Measurements from ENCODE around the gene CCNC. TPM values are rescaled to one million over a fixed set of nuclear protein-coding genes. Genes with fewer than 3 reads are reported as not detected.

Gene CCNC
- total RNA-seq, 1 donor from 2014 or later: 74.5 TPM

DNA sequence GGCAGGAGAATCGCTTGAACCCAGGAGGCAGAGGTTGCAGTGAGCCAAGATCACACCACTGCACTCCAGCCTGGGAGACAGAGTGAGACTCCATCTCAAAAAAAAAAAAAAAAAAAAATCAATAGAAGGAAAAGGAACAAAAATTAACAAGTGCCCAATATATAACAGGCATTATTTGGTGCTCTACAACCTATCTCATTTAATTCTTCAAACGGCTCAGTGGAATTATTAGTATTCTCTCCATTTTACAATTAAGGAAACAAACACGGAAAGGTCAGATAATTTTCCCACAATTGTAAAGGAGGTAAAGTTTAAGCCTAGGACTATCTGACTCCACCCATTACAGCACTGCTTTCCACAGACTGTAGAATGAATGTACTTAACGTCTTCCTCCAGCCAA lies 19.8 kb downstream of the CCNC start:
- DNase-seq (ENCODE audit: low spot score, unreplicated experiment): no peak
- peaks cover 24% of the 10 kb centered on the region for H3K36me3 Mint-ChIP-seq (ENCODE audit: insufficient read depth)
- no peak overlapping the region for H3K27ac Mint-ChIP-seq
- no peaks in the 10 kb centered on the region for H3K9me3 Mint-ChIP-seq (ENCODE audit: low read depth)
- H3K4me1 Mint-ChIP-seq (ENCODE audit: low read depth): no peaks in the 10 kb centered on the region
- no peak overlapping the region for H3K4me3 Mint-ChIP-seq (ENCODE audit: low read depth)
- no peaks in the 10 kb centered on the region for H3K27me3 Mint-ChIP-seq
- TF ChIP-seq, protein P1, sequence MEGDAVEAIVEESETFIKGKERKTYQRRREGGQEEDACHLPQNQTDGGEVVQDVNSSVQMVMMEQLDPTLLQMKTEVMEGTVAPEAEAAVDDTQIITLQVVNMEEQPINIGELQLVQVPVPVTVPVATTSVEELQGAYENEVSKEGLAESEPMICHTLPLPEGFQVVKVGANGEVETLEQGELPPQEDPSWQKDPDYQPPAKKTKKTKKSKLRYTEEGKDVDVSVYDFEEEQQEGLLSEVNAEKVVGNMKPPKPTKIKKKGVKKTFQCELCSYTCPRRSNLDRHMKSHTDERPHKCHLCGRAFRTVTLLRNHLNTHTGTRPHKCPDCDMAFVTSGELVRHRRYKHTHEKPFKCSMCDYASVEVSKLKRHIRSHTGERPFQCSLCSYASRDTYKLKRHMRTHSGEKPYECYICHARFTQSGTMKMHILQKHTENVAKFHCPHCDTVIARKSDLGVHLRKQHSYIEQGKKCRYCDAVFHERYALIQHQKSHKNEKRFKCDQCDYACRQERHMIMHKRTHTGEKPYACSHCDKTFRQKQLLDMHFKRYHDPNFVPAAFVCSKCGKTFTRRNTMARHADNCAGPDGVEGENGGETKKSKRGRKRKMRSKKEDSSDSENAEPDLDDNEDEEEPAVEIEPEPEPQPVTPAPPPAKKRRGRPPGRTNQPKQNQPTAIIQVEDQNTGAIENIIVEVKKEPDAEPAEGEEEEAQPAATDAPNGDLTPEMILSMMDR (IDR thresholded peaks at IDR 0.05; ENCODE audit: unreplicated experiment): no peak

DNA sequence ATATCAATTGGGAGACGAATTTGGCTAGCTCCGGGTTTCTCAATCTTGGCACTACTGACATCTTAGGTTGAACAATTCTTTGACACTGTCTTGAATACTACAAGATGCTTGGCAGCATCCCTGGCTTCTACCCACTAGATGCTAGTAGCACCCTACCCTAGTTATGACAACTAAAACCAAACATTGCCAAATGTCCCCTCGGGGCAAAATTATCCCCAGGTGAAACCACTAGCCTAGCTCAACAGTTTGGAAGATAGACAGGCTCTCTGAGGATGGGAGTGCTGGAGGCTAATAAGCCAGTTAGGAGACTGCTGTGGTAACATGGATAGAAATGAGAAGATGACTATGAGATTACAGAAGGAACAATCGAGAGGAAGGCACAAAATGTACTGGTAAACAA lies 20.9 kb downstream of the CCNC start:
- H3K27ac Mint-ChIP-seq: no peak overlapping the region
- no peaks in the 10 kb centered on the region for H3K27me3 Mint-ChIP-seq
- no peak overlapping the region for H3K4me3 Mint-ChIP-seq (ENCODE audit: low read depth)
- DNase-seq (ENCODE audit: low spot score, unreplicated experiment): no peak
- TF ChIP-seq, protein P1 (IDR thresholded peaks at IDR 0.05; ENCODE audit: unreplicated experiment): no peak
- H3K4me1 Mint-ChIP-seq (ENCODE audit: low read depth): no peaks in the 10 kb centered on the region
- no peaks in the 10 kb centered on the region for H3K9me3 Mint-ChIP-seq (ENCODE audit: low read depth)
- peaks cover 21% of the 10 kb centered on the region for H3K36me3 Mint-ChIP-seq (ENCODE audit: insufficient read depth)

DNA sequence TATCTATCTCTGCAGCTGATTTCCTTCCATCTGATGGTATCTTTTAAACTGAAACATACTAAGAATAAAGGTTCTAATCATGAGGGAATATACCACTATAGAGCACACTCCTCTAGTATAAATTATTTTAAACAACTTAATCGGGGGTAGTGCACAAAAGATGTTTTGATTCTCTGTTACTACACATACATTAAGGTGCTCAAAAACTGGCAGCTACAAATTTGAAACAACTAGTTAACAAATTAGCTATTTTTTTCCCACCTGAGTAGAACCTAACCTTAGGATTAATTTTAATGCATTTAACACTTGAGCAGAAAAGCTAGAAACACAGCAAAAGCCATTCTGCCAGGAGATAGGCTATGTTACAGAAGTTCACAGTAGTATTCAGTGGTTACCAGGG lies 23.0 kb downstream of the CCNC start:
- H3K4me1 Mint-ChIP-seq (ENCODE audit: low read depth): no peaks in the 10 kb centered on the region
- no peak overlapping the region for H3K27ac Mint-ChIP-seq
- H3K36me3 Mint-ChIP-seq (ENCODE audit: insufficient read depth): peaks cover 24% of the 10 kb centered on the region

DNA sequence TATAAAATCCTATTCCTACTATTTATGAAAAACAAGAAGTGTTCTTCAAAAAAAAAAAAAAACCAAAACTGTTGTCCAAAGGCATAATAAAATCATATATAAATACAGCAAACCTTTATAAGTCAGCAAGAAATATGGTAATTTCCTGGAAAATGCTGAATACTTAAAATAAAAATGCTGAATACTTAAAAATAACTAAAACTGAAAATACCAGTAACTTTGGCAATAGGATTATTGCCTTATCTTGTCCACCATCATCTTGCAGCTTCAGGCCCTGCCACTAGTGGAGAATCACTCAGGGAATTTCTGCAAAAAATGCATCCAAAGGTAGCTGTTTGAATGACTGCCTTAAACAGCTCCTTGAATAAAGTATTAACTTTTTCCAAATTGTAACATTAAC lies 24.5 kb downstream of the CCNC start:
- TF ChIP-seq, protein P1 (IDR thresholded peaks at IDR 0.05; ENCODE audit: unreplicated experiment): no peak

More for the DNA sequence above, 23.0 kb downstream of the CCNC start:
- TF ChIP-seq, protein P1 (IDR thresholded peaks at IDR 0.05; ENCODE audit: unreplicated experiment): no peak
- DNase-seq (ENCODE audit: low spot score, unreplicated experiment): no peak
- H3K27me3 Mint-ChIP-seq: no peaks in the 10 kb centered on the region
- no peaks in the 10 kb centered on the region for H3K9me3 Mint-ChIP-seq (ENCODE audit: low read depth)
- no peak overlapping the region for H3K4me3 Mint-ChIP-seq (ENCODE audit: low read depth)

DNA sequence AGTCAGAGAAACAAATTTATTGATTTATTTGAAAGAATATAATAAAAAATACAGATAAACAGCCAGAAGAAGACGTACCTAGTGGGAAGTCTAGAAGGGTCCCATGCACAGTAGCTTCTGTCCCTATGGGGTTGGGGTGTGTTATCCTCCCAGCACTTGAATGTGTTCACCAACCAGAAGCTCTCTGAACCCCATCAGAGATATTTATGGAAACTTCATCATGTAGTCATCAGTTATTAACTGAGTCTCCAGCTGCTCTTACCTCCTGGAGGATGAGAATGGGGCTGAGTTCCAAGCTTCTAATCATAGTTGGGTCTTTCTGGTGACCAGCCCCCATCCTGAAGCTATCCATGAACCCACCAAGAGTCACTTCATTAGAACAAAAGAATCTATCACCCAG lies 37.8 kb downstream of the CCNC start:
- DNase-seq (ENCODE audit: low spot score, unreplicated experiment): no peak
- H3K9me3 Mint-ChIP-seq (ENCODE audit: low read depth): no peaks in the 10 kb centered on the region
- TF ChIP-seq, protein P1 (IDR thresholded peaks at IDR 0.05; ENCODE audit: unreplicated experiment): no peak
- peaks cover 9% of the 10 kb centered on the region for H3K36me3 Mint-ChIP-seq (ENCODE audit: insufficient read depth)
- no peak overlapping the region for H3K27ac Mint-ChIP-seq
- H3K27me3 Mint-ChIP-seq: no peaks in the 10 kb centered on the region
- no peaks in the 10 kb centered on the region for H3K4me1 Mint-ChIP-seq (ENCODE audit: low read depth)
- no peak overlapping the region for H3K4me3 Mint-ChIP-seq (ENCODE audit: low read depth)

More for the DNA sequence above, 24.5 kb downstream of the CCNC start:
- no peak overlapping the region for H3K4me3 Mint-ChIP-seq (ENCODE audit: low read depth)
- H3K4me1 Mint-ChIP-seq (ENCODE audit: low read depth): no peaks in the 10 kb centered on the region
- DNase-seq (ENCODE audit: low spot score, unreplicated experiment): no peak
- H3K27ac Mint-ChIP-seq: no peak overlapping the region
- H3K27me3 Mint-ChIP-seq: no peaks in the 10 kb centered on the region
- peaks cover 21% of the 10 kb centered on the region for H3K36me3 Mint-ChIP-seq (ENCODE audit: insufficient read depth)
- no peaks in the 10 kb centered on the region for H3K9me3 Mint-ChIP-seq (ENCODE audit: low read depth)
